Stomach (tissue), 9 donors: ENCODE results near the gene DEPP1. TPM values are rescaled to one million over a fixed set of nuclear protein-coding genes. Genes with fewer than 3 reads are reported as not detected.
A peak's percentile ranks its signal among the peaks of the same experiment; 100 is the strongest.

Experiments used
- DNase-seq, 2 donors: peaks; one replicate each; pipeline versions ENCODE4 v3.0.0 to v3.0.0-alpha.2; 2013 to 2019
- H3K27ac ChIP-seq, 5 donors: fragments of 200-600 bp in 4 of 5; sonication (generic) in 4 of 5; one replicate each; pipeline ENCODE4 v1.5.1; 2013 to 2019; ENCODE audit warnings: mild to moderate bottlenecking in 1 of 5, moderate library complexity in 1 of 5
- H3K27me3 ChIP-seq, 3 donors: fragments of 200-600 bp; sonication (generic); one replicate each; pipeline ENCODE4 v1.5.1; 2017 to 2019; ENCODE audit warnings: mixed run types in 1 of 3
- H3K36me3 ChIP-seq, 4 donors: fragments of 200-600 bp; sonication (generic); 1 replicate in 3 of 4; 2 replicates in 1 of 4; pipeline ENCODE4 v1.5.1; 2016 to 2019
- H3K4me1 ChIP-seq, 4 donors: fragments of 200-600 bp; sonication (generic); one replicate each; pipeline ENCODE4 v1.5.1; 2016 to 2019
- H3K4me3 ChIP-seq, 4 donors: fragments of 200-600 bp; sonication (generic) in 3 of 4; one replicate each; pipeline ENCODE4 v1.5.1; 2016 to 2019; ENCODE audit warnings: mild to moderate bottlenecking in 1 of 4
- H3K9me3 ChIP-seq, 4 donors: fragments of 200-600 bp; sonication (generic); one replicate each; pipeline ENCODE4 v1.5.1; 2016 to 2019
- EP300 ChIP-seq: sonication (generic); formaldehyde crosslinking; IDR thresholded peaks from one replicate; pipeline ENCODE4 v1.6.1; 2017; ENCODE audit warnings: antibody characterized with exemption
- POLR2A ChIP-seq, 4 donors: fragments of 450-650 bp; IDR thresholded peaks; one replicate each; pipeline ENCODE4 v1.6.1; 2016; ENCODE audit warnings: antibody characterized with exemption in 4 of 4, control low read depth in 2 of 4, mild to moderate bottlenecking in 1 of 4, moderate library complexity in 1 of 4
- POLR2AphosphoS5 ChIP-seq, 3 donors: sonication (generic); formaldehyde crosslinking; IDR thresholded peaks; one replicate each; pipeline ENCODE4 v1.6.1; 2016; ENCODE audit warnings: antibody characterized with exemption in 3 of 3
- WGBS, 5 donors: extraction: QIAGEN DNeasy Blood & Tissue Kit in 3 of 5; methylation state at CpG; one replicate each; pipeline versions ENCODE4 v1.1.5 to v1.1.7; 2013 to 2018; 5-methylcytosine and 5-hydroxymethylcytosine counted together
- intact Hi-C: fragments of 100-400 bp; cut with DNase I; formaldehyde crosslinking; loops from one replicate; pipeline ENCODE4 v1.15.1; 2023; ENCODE audit warnings: low total_unique reads
- polyA plus RNA-seq, 3 donors: library from polyadenylated mRNA; stranded (reverse); fragments of 200-250 nt; gene quantifications; one replicate each; pipeline ENCODE4 v1.2.3, GENCODE V29; 2013
- total RNA-seq, 5 donors: library from RNA; depleted of rRNA; stranded (reverse); fragments of >200 nt; gene quantifications; one replicate each; pipeline versions ENCODE4 v1.1.0 to v1.2.3, GENCODE V29; 2014 to 2016
- TF ChIP-seq, protein P1 (sequence below), 7 experiments: fragments of 450-650 bp in 4 of 7; fragments of 200-600 bp in 3 of 7; sonication (generic) in 3 of 7; IDR thresholded peaks; one replicate each; pipeline ENCODE4 v1.5.1; 2016 to 2019; ENCODE audit warnings: antibody characterized with exemption in 7 of 7, control low read depth in 2 of 7, mild to moderate bottlenecking in 1 of 7
- donor health status: healthy with polysubstance abuse.
- donor health status: Bipolar disorder and iron deficiency.
- donor health status: healthy.

DEPP1 gene
- total and polyA plus RNA-seq, 8 donors: 9.8 to 72.9 (median 31.5) TPM

DNA sequence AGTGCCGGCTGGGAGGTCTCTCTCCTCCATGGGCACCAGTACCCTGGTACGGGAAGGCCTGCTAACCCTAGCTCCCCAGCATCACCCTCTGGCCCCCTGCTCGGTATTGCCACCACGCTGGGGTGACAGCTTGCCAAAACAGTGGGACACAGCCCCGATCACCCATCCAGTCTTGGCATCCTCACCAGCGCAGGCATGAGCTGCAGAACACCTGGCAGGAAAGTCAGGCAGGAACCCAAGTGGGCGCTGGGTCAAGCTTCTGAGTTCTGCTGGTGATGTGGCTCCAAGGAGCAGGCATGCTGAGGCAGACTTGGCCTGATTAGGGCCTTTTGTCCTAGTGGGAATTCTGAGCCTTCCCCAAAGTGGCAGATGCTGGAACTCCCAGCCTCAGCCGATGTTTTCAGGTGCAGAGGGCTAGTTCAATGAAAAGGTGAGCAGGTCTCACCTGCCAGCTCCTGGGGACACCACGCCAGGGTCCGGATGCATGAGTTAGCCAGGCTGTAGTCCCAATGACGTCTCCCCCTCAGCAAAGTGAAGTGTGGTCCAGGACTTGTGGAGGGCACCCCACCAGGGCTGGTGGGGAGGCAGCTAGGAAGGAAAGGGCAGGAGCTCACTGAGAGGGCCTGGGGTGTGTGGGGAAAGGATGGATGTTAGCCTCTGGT, 13.6 kb upstream of the DEPP1 start:
- peaks cover 0 to 51% (median 34%) of the 10 kb centered on the region in 4 donors for H3K36me3 ChIP-seq
- WGBS, 5 donors: 44 to 79% (median 68%) methylated on average over 5 to 11 of the region's 11 CpGs
- peaks cover 31 to 65% (median 60%) of the 10 kb centered on the region in 4 donors for H3K4me1 ChIP-seq
- no peak overlapping the region for H3K4me3 ChIP-seq
- no peaks in the 10 kb centered on the region for H3K9me3 ChIP-seq
- intact Hi-C loops: no loop called here
- no peaks in the 10 kb centered on the region for H3K27me3 ChIP-seq
- peak in 1 of 2 donors; percentile 83 for DNase-seq
- H3K27ac ChIP-seq: peak overlapping the region in 2 of 5 donors; percentile 59 to 96
- TF ChIP-seq, protein P1, sequence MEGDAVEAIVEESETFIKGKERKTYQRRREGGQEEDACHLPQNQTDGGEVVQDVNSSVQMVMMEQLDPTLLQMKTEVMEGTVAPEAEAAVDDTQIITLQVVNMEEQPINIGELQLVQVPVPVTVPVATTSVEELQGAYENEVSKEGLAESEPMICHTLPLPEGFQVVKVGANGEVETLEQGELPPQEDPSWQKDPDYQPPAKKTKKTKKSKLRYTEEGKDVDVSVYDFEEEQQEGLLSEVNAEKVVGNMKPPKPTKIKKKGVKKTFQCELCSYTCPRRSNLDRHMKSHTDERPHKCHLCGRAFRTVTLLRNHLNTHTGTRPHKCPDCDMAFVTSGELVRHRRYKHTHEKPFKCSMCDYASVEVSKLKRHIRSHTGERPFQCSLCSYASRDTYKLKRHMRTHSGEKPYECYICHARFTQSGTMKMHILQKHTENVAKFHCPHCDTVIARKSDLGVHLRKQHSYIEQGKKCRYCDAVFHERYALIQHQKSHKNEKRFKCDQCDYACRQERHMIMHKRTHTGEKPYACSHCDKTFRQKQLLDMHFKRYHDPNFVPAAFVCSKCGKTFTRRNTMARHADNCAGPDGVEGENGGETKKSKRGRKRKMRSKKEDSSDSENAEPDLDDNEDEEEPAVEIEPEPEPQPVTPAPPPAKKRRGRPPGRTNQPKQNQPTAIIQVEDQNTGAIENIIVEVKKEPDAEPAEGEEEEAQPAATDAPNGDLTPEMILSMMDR (IDR thresholded peaks at IDR 0.05): no peak
- TF ChIP-seq EP300: no peak
- TF ChIP-seq POLR2AphosphoS5 (IDR thresholded peaks at IDR 0.05): no peak
- TF ChIP-seq POLR2A (IDR thresholded peaks at IDR 0.05): no peak

DNA sequence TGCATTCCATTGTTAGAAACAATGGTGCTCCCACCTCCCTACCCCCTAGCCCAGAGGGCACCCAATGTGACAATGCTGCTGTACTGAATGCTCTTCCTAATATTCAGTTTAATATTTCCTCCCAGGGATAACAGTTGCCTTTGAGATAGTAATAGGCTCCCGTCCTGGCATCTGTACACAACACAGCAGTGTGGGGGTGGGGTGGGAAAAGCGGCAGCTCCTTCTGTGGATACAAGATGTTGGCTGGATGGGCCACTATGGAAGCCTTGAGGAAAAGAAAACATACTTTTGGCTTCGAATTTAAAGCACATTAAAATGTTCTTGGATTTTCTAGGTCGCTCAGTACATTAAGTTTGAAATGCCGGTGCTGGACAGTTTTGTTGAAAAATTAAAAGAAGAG, 13.0 kb upstream of the DEPP1 start:
- TF ChIP-seq EP300: no peak
- no peak for TF ChIP-seq POLR2A (IDR thresholded peaks at IDR 0.05)
- TF ChIP-seq POLR2AphosphoS5 (IDR thresholded peaks at IDR 0.05): no peak
- TF ChIP-seq, protein P1 (IDR thresholded peaks at IDR 0.05): no peak
- intact Hi-C loops: no loop called here
- WGBS, 5 donors: 71 to 77% (median 73%) methylated on average over 5 of the region's 5 CpGs
- Histone ChIP-seq H3K9me3 (no peaks in the 10 kb centered on the region), H3K27ac (peak overlapping the region in 2 of 5 donors; percentile 59 to 96), H3K4me3 (no peak overlapping the region), H3K36me3 (peaks cover 0 to 57% (median 38%) of the 10 kb centered on the region in 4 donors), H3K27me3 (no peaks in the 10 kb centered on the region), H3K4me1 (peaks cover 25 to 64% (median 54%) of the 10 kb centered on the region in 4 donors)
- no peak for DNase-seq

DNA sequence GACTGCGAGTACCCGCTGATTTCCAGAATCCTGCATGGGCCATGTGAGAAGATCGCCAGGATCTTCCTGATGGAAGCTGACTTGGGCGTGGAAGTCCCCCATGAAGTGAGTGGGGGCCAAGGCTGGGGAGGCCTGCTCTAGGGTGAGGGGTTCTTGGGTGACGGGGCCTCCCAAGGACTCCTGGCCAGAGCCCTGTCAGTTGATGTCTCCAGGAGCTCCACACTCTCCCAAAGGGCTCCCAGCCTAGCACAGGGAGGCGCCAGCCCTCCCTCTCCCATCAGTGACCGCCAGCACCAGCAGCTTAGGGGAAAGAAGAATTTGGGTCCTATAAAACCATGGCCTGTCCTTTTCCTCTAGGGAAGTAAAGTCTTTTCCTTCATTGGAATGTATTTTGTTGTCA, 12.4 kb upstream of the DEPP1 start:
- WGBS, 5 donors: 95 to 98% (median 96%) methylated on average over 6 to 7 of the region's 7 CpGs
- no peak overlapping the region for H3K4me3 ChIP-seq
- peak overlapping the region in 2 of 5 donors; percentile 44 to 96 for H3K27ac ChIP-seq
- no peaks in the 10 kb centered on the region for H3K27me3 ChIP-seq
- H3K4me1 ChIP-seq: peaks cover 18 to 63% (median 50%) of the 10 kb centered on the region in 4 donors
- peaks cover 0 to 62% (median 43%) of the 10 kb centered on the region in 4 donors for H3K36me3 ChIP-seq
- intact Hi-C loops: no loop called here
- H3K9me3 ChIP-seq: no peaks in the 10 kb centered on the region
- no peak for DNase-seq
- no peak for TF ChIP-seq POLR2A (IDR thresholded peaks at IDR 0.05)
- no peak for TF ChIP-seq EP300
- no peak for TF ChIP-seq POLR2AphosphoS5 (IDR thresholded peaks at IDR 0.05)

DNA sequence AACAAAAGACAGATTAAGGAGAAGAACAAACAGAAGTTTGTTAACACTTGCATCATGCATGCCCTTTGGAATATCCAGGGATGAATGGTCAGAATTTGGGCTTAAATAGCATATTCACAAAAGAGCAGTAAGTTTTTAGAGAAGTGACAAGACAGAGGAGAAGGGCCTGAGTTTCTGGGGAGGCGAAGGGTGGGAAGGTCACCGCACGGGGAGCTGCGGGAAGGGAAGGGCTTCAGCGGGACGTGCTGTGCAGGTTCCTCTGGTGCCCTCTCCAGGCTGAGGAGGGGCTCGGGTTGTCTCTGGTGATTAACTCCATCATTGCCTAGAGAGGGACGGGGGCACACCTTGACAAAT, 11.7 kb upstream of the DEPP1 start:
- Histone ChIP-seq H3K4me1 (peaks cover 16 to 63% (median 43%) of the 10 kb centered on the region in 4 donors), H3K36me3 (peaks cover 0 to 66% (median 48%) of the 10 kb centered on the region in 4 donors), H3K4me3 (no peak overlapping the region), H3K27ac (peak overlapping the region in 2 of 5 donors; percentile 36 to 44), H3K27me3 (no peaks in the 10 kb centered on the region), H3K9me3 (no peaks in the 10 kb centered on the region)
- 36 to 53% (median 41%) methylated on average over 8 of the region's 8 CpGs for WGBS, 5 donors
- intact Hi-C loops: no loop called here
- TF ChIP-seq POLR2AphosphoS5 (IDR thresholded peaks at IDR 0.05) (no peak), EP300 (no peak), POLR2A (IDR thresholded peaks at IDR 0.05) (no peak)
- TF ChIP-seq, protein P1 (IDR thresholded peaks at IDR 0.05): no peak
- peak in 1 of 2 donors; percentile 62 for DNase-seq
